Stimulated activated CD4-positive, alpha-beta T cell treated with anti-CD3 and anti-CD28 coated beads, Interleukin-1b, Interleukin-23, amount 100 ng/mL, for 24 hours (primary cell): ENCODE data around the gene SFMBT2.

Experiments used
- DNase-seq, 4 experiments: peaks; one replicate each; pipeline ENCODE4 v3.0.0-alpha.2; 2020; ENCODE audit warnings: low read depth in 4 of 4, low spot score in 1 of 4

The SFMBT2 gene

GRCh38 chr10:7111561-7111960 is 299.3 kb downstream of the SFMBT2 start:
- no peak for DNase-seq

- DNase-seq, result no peak
These were observed 299.7 kb downstream of the SFMBT2 start for GRCh38 chr10:7111089-7111488.
